Activated CD4-positive, alpha-beta memory T cell treated with anti-CD3 and anti-CD28 coated beads for 36 hours (primary cell): ENCODE data around the gene ZBED3. TPM values are rescaled to one million over a fixed set of nuclear protein-coding genes. Genes with fewer than 3 reads are reported as not detected.
"Not testable (repeated sequence)": the region's sequence is repeated elsewhere in the genome, so short reads cannot be mapped to it uniquely, and the experiment has no call there.

Experiments used
- CTCF ChIA-PET: fragments of 350-600 bp; sonication (Branson Sonifier 250); formaldehyde crosslinking; loops from one replicate; lab custom pipeline; 2021; ENCODE audit warnings: antibody characterized with exemption, inconsistent platforms; lab: Charles Lee
- POLR2A ChIA-PET: fragments of 350-600 bp; sonication (Branson Sonifier 250); formaldehyde crosslinking; loops from one replicate; lab custom pipeline; 2021; ENCODE audit warnings: antibody characterized with exemption; lab: Charles Lee
- DNase-seq: peaks from one replicate; pipeline ENCODE4 v3.0.0-alpha.2; 2020
- H3K27ac Mint-ChIP-seq: one replicate; pipeline ENCODE4 v1.8.0; 2021; ENCODE audit warnings: mixed read lengths
- H3K27me3 Mint-ChIP-seq: one replicate; pipeline ENCODE4 v1.8.0; 2021; ENCODE audit warnings: mixed read lengths
- H3K36me3 Mint-ChIP-seq: one replicate; pipeline ENCODE4 v1.8.0; 2021; ENCODE audit warnings: mixed read lengths
- H3K4me1 Mint-ChIP-seq: one replicate; pipeline ENCODE4 v1.8.0; 2021; ENCODE audit warnings: low read depth, mixed read lengths
- H3K4me3 Mint-ChIP-seq: one replicate; pipeline ENCODE4 v1.8.0; 2021; ENCODE audit warnings: mild to moderate bottlenecking, mixed read lengths
- H3K9me3 Mint-ChIP-seq: one replicate; pipeline ENCODE4 v1.8.0; 2021; ENCODE audit warnings: mixed read lengths
- intact Hi-C: fragments of 100-400 bp; cut with micrococcal nuclease; formaldehyde crosslinking; loops from one replicate; pipeline ENCODE4 v1.15.1; 2023
- total RNA-seq, 2 experiments: library from RNA; stranded (reverse); gene quantifications; one replicate each; pipeline ENCODE4 v1.2.3, GENCODE V29; 2021

The ZBED3 gene
- 1 to 10 TPM in 1 of 2 experiments, under 1 TPM in 1; 0.61 to 1.2 TPM for total RNA-seq

GRCh38 chr5:77086689-77087483, at the start of gene ZBED3:
Gene ZBED3 (minus strand): TSS chr5:77087285. CDS start chr5:77077878, 9,407 bp downstream.
- intact Hi-C loops = loop anchor here (2.0 kb wide), 1 partner anchor 56 kb away; the partner anchor contains the start of gene AGGF1
- H3K4me3 Mint-ChIP-seq = peak within 1 kb of the TSS; percentile 80
- POLR2A ChIA-PET = interaction anchor here (0.5 to 1.2 kb wide), 4 partner anchors 10 to 472 kb away, joined by 3 to 4 read pairs (median 4); partner anchors contain the start of gene AGGF1
- no peak within 1 kb of the TSS for H3K27ac Mint-ChIP-seq
- peaks cover 4% of the 10 kb centered on the region for H3K27me3 Mint-ChIP-seq
- H3K9me3 Mint-ChIP-seq = no peaks in the 10 kb centered on the region
- DNase-seq = peak; percentile 68
- H3K36me3 Mint-ChIP-seq = no peaks in the 10 kb centered on the region
- CTCF ChIA-PET = interaction anchor here (1.6 to 3.1 kb wide), 2 partner anchors 9 to 54 kb away, joined by 3 to 38 read pairs; no protein-coding TSS in a partner anchor
- peaks cover 13% of the 10 kb centered on the region for H3K4me1 Mint-ChIP-seq

GRCh38 chr5:77133061-77133758, 46.1 kb upstream of the ZBED3 start:
- Mint-ChIP-seq H3K9me3 (no peaks in the 10 kb centered on the region), H3K4me3 (no peak overlapping the region), H3K36me3 (no peaks in the 10 kb centered on the region), H3K27ac (no peak overlapping the region), H3K4me1 (no peaks in the 10 kb centered on the region), H3K27me3 (peaks cover 4% of the 10 kb centered on the region)
- ChIA-PET POLR2A (no interaction called here), CTCF (interaction anchor here (0.6 to 1.3 kb wide), 2 partner anchors 10 to 56 kb away, joined by 3 to 5 read pairs; no protein-coding TSS in a partner anchor)
- intact Hi-C loops = no loop called here
- no peak for DNase-seq

GRCh38 chr5:77131361-77131760, 44.3 kb upstream of the ZBED3 start:
- Mint-ChIP-seq H3K36me3 (no peaks in the 10 kb centered on the region), H3K4me3 (no peak overlapping the region), H3K4me1 (no peaks in the 10 kb centered on the region), H3K9me3 (no peaks in the 10 kb centered on the region), H3K27ac (no peak overlapping the region), H3K27me3 (peaks cover 4% of the 10 kb centered on the region)
- ChIA-PET POLR2A (no interaction called here), CTCF (no interaction called here)
- no peak for DNase-seq
- intact Hi-C loops = no loop called here

- peak; percentile 25 for DNase-seq
- CTCF ChIA-PET = no interaction called here
- H3K9me3 Mint-ChIP-seq = no peaks in the 10 kb centered on the region
- POLR2A ChIA-PET = no interaction called here
- intact Hi-C loops = no loop called here
- no peak overlapping the region for H3K4me3 Mint-ChIP-seq
- peaks cover 3% of the 10 kb centered on the region for H3K27me3 Mint-ChIP-seq
- H3K36me3 Mint-ChIP-seq = no peaks in the 10 kb centered on the region
- no peak overlapping the region for H3K27ac Mint-ChIP-seq
- no peaks in the 10 kb centered on the region for H3K4me1 Mint-ChIP-seq
Measured at GRCh38 chr5:77129391-77129990, 42.4 kb upstream of the ZBED3 start.

- ChIA-PET CTCF (no interaction called here), POLR2A (no interaction called here)
- H3K36me3 Mint-ChIP-seq = no peaks in the 10 kb centered on the region
- intact Hi-C loops = no loop called here
- no peaks in the 10 kb centered on the region for H3K9me3 Mint-ChIP-seq
- peaks cover 3% of the 10 kb centered on the region for H3K27me3 Mint-ChIP-seq
- no peak for DNase-seq
- H3K27ac Mint-ChIP-seq = no peak overlapping the region
- no peaks in the 10 kb centered on the region for H3K4me1 Mint-ChIP-seq
- no peak overlapping the region for H3K4me3 Mint-ChIP-seq
Measured at GRCh38 chr5:77128411-77129061, 41.5 kb upstream of the ZBED3 start.

- Mint-ChIP-seq H3K4me3 (no peak overlapping the region), H3K27me3 (peaks cover 2% of the 10 kb centered on the region), H3K27ac (no peak overlapping the region), H3K4me1 (no peaks in the 10 kb centered on the region), H3K36me3 (no peaks in the 10 kb centered on the region), H3K9me3 (no peaks in the 10 kb centered on the region)
- no peak for DNase-seq
- CTCF ChIA-PET = no interaction called here
- intact Hi-C loops = no loop called here
- POLR2A ChIA-PET = no interaction called here
Measured at GRCh38 chr5:77123057-77123456, 36.0 kb upstream of the ZBED3 start.

- H3K9me3 Mint-ChIP-seq = no peaks in the 10 kb centered on the region
- DNase-seq = no peak
- ChIA-PET POLR2A (no interaction called here), CTCF (no interaction called here)
- H3K4me1 Mint-ChIP-seq = no peaks in the 10 kb centered on the region
- H3K36me3 Mint-ChIP-seq = no peaks in the 10 kb centered on the region
- H3K4me3 Mint-ChIP-seq = no peak overlapping the region
- intact Hi-C loops = no loop called here
- no peak overlapping the region for H3K27ac Mint-ChIP-seq
- H3K27me3 Mint-ChIP-seq = peaks cover 2% of the 10 kb centered on the region
Measured at GRCh38 chr5:77120706-77121105, 33.6 kb upstream of the ZBED3 start.

- H3K27me3 Mint-ChIP-seq = peaks cover 2% of the 10 kb centered on the region
- no peak overlapping the region for H3K27ac Mint-ChIP-seq
- CTCF ChIA-PET = no interaction called here
- no peaks in the 10 kb centered on the region for H3K36me3 Mint-ChIP-seq
- H3K4me1 Mint-ChIP-seq = no peaks in the 10 kb centered on the region
- DNase-seq = no peak
- POLR2A ChIA-PET = no interaction called here
- intact Hi-C loops = no loop called here
- H3K4me3 Mint-ChIP-seq = no peak overlapping the region
- H3K9me3 Mint-ChIP-seq = no peaks in the 10 kb centered on the region
Measured at GRCh38 chr5:77120086-77120485, 33.0 kb upstream of the ZBED3 start.

GRCh38 chr5:77117161-77117560, 30.1 kb upstream of the ZBED3 start:
- ChIA-PET POLR2A (no interaction called here), CTCF (no interaction called here)
- H3K27me3 Mint-ChIP-seq = peaks cover 9% of the 10 kb centered on the region
- no peak for DNase-seq
- intact Hi-C loops = no loop called here
- H3K36me3 Mint-ChIP-seq = peaks cover 4% of the 10 kb centered on the region
- H3K4me1 Mint-ChIP-seq = no peaks in the 10 kb centered on the region
- H3K27ac Mint-ChIP-seq = no peak overlapping the region
- peaks cover 4% of the 10 kb centered on the region for H3K9me3 Mint-ChIP-seq
- H3K4me3 Mint-ChIP-seq = no peak overlapping the region

- H3K4me3 Mint-ChIP-seq, CTCF ChIA-PET, POLR2A ChIA-PET, H3K4me1 Mint-ChIP-seq, DNase-seq, H3K27me3 Mint-ChIP-seq, H3K27ac Mint-ChIP-seq, H3K9me3 Mint-ChIP-seq, intact Hi-C loops, H3K36me3 Mint-ChIP-seq: not testable (repeated sequence)
Measured at GRCh38 chr5:77107035-77107434, 19.9 kb upstream of the ZBED3 start.

- peaks cover 3% of the 10 kb centered on the region for H3K27me3 Mint-ChIP-seq
- intact Hi-C loops = no loop called here
- no peaks in the 10 kb centered on the region for H3K9me3 Mint-ChIP-seq
- CTCF ChIA-PET = interaction anchor here (1.1 kb wide), 1 partner anchor 70 kb away, joined by 3 read pairs; no protein-coding TSS in a partner anchor
- H3K27ac Mint-ChIP-seq = no peak overlapping the region
- H3K4me1 Mint-ChIP-seq = peaks cover 4% of the 10 kb centered on the region
- peaks cover 2% of the 10 kb centered on the region for H3K36me3 Mint-ChIP-seq
- no peak for DNase-seq
- H3K4me3 Mint-ChIP-seq = no peak overlapping the region
- POLR2A ChIA-PET = no interaction called here
Measured at GRCh38 chr5:77104813-77105212, 17.7 kb upstream of the ZBED3 start.

- Mint-ChIP-seq H3K36me3 (peaks cover 2% of the 10 kb centered on the region), H3K4me1 (peaks cover 4% of the 10 kb centered on the region), H3K9me3 (no peaks in the 10 kb centered on the region), H3K27me3 (no peaks in the 10 kb centered on the region), H3K4me3 (no peak overlapping the region), H3K27ac (no peak overlapping the region)
- POLR2A ChIA-PET = no interaction called here
- CTCF ChIA-PET = interaction anchor here (1.1 to 1.2 kb wide), 2 partner anchors 26 to 71 kb away, joined by 3 to 4 read pairs; no protein-coding TSS in a partner anchor
- intact Hi-C loops = no loop called here
- no peak for DNase-seq
Measured at GRCh38 chr5:77103457-77103856, 16.4 kb upstream of the ZBED3 start.
